Omental fat pad (tissue), 4 donors: ENCODE results near the gene AGMO. TPM values are rescaled to one million over a fixed set of nuclear protein-coding genes. Genes with fewer than 3 reads are reported as not detected.

Experiments
- ATAC-seq: fragments of 150-250 bp; one replicate; pipeline ENCODE4 v1.9.1; 2016; ENCODE audit warnings: mild to moderate bottlenecking, moderate library complexity; ENCODE audit not compliant: low FRiP score
- DNase-seq: peaks from one replicate; pipeline ENCODE4 v3.0.0-alpha.2; 2019; ENCODE audit warnings: low spot score
- total RNA-seq, 4 donors: library from RNA; depleted of rRNA; stranded (reverse); fragments of >200 nt; gene quantifications; one replicate each; pipeline ENCODE4 v1.1.0, GENCODE V29; 2016
- TF ChIP-seq, protein P1 (sequence below), 3 donors: fragments of 450-650 bp; IDR thresholded peaks; one replicate each; pipeline ENCODE4 v1.5.1; 2016 to 2017; ENCODE audit warnings: antibody characterized with exemption in 3 of 3, mild to moderate bottlenecking in 3 of 3, moderate library complexity in 2 of 3

The AGMO gene
- total RNA-seq, 4 donors from 2014 or later: 2.2 to 21.1 (median 3.9) TPM

DNA sequence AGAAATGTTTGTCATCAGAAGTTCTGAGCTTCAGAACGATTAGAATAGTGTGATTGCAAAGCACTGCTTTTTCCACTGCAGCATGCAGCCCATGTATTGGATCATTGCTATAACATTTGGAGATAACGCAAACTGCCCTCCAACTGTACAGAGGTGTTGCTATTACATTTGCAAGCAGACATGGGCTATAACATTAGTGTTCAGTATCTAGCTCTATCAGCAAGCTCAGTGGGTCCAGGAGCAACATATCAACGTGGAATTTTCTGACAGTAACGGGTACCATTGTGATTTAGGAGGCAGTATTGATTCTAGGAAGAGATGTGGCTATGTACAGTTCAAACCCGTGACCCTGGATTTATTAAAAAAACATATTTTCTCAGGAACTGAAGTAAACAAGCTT is 75.8 kb downstream of the AGMO start:
- TF ChIP-seq, protein P1, sequence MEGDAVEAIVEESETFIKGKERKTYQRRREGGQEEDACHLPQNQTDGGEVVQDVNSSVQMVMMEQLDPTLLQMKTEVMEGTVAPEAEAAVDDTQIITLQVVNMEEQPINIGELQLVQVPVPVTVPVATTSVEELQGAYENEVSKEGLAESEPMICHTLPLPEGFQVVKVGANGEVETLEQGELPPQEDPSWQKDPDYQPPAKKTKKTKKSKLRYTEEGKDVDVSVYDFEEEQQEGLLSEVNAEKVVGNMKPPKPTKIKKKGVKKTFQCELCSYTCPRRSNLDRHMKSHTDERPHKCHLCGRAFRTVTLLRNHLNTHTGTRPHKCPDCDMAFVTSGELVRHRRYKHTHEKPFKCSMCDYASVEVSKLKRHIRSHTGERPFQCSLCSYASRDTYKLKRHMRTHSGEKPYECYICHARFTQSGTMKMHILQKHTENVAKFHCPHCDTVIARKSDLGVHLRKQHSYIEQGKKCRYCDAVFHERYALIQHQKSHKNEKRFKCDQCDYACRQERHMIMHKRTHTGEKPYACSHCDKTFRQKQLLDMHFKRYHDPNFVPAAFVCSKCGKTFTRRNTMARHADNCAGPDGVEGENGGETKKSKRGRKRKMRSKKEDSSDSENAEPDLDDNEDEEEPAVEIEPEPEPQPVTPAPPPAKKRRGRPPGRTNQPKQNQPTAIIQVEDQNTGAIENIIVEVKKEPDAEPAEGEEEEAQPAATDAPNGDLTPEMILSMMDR (IDR thresholded peaks at IDR 0.05): no peak
- DNase-seq (no peak), ATAC-seq (no peak)

DNA sequence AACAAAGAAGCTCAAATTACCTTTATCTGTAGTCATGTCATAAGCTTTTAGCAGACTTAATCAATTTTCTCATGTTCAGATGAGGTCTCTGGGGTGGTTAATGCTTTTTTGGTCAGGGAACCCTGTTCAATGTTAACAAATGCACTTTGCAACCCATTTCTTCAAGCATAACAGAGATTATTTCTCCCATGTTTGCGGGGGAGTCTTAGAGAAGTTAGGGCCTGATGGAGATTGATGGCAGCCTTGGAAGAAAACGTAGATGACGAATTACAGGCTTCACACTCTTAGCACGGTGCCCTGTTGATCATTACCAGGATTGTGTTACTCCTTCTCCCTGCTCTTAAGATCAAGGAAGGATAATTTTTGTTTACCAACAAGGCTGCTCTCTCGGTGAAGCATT is 76.4 kb downstream of the AGMO start:
- ATAC-seq: no peak
- DNase-seq: no peak
- TF ChIP-seq, protein P1 (IDR thresholded peaks at IDR 0.05): no peak

DNA sequence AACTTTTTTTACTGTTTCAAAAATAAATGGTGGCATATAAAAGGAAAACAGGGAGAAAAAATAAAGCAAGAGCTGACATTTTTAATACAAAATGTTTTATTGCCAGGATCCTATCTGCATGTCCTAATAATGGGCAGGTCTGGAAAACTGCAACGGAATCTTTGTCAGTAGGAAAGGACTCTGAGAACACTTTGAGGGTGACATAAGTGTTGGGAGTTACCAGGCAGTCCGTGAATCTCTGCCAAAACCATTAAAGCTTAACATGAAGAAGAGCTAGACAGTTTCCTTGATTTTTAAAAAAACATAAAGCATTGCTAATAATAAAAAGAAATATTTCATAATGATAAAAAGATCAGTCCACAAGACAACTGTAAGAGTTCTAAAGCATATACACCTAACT is 80.7 kb downstream of the AGMO start:
- TF ChIP-seq, protein P1 (IDR thresholded peaks at IDR 0.05): no peak
- ATAC-seq: no peak
- DNase-seq: no peak

DNA sequence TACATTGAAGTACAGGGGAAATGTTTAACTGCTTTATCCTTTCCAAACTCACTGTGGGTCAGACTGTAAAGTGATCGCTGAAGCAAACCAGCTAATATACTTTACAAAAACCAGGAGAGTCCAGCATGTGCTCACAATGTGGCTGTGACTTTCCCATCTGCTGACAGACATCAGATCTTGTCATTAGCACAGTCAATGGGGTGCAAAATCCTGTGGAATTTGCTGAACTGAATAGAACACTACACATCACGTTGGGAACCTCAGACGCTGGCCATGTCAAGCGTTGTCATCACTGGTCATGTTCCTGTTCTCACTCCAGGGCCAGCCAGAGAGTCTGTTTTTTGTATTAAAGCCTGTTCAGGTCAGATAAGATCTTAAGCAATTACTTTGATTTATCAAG is 83.4 kb downstream of the AGMO start:
- DNase-seq: no peak
- no peak for ATAC-seq
- TF ChIP-seq, protein P1 (IDR thresholded peaks at IDR 0.05): no peak

DNA sequence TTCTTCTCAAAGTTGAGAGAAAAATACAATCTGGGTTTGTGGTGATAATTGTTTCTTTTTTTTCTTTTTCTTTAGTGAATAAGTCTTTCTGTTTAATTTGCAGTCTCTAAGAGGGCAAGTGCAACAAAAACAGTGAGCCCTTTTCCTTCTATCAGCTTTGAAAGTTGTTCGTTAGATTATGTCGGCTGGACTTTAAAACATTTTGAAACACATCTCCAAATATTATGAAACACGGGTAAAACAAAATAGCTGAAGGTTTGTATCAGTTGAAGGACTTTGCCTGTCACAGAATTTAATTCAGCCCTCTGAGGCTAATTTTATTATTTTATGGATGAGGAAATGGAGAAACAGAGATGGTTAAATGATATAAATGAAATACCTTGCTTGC is 85.3 kb downstream of the AGMO start:
- DNase-seq: no peak
- TF ChIP-seq, protein P1 (IDR thresholded peaks at IDR 0.05): no peak
- ATAC-seq: no peak

DNA sequence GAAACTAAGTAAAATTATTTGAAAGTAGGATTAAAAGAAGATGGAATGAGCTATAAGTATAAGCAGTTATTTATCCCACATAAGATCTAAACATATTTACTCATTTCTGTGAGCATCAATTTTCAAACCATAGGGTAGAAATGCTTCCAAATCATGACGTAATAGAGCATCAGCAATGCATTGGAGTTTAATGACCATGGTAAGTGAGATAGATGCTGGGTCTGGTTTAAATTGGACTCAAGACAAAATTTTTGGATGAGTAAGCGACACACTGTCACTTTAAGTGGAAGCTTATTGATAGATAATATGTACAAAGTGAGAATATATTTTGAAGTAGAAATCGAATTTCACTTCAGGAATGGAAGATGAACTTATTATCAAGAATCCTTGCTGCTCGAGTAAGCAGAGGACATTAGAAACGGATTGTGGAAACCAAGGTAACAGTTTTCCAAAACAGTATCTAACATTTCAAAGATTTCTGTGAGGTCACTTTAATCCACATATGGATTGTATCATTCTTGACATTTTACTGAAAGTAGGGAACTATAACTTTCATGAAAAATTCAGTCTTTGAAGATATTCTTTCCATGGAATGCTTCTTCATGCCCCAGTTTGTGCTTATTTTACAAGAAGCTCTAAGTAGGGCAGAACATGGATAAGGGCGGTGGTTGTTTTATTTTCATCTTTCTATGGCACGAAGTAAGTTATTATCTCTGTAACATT is 85.8 kb downstream of the AGMO start:
- no peak for ATAC-seq
- no peak for DNase-seq
- TF ChIP-seq, protein P1 (IDR thresholded peaks at IDR 0.05): no peak

DNA sequence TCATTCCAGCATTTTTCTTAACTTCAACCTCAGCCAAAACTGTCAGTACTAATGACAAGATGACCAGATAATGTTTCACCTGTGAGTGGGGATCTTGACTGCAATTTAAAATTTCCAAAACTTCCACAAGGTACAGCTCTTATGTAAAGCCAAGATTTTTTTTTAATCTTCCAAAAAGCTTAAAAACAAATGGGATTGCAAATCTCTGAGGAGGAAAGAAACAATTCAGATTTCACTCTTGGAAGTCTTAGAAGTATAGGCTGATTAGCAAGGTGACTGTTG is 90.2 kb downstream of the AGMO start:
- TF ChIP-seq, protein P1 (IDR thresholded peaks at IDR 0.05): no peak
- DNase-seq (no peak), ATAC-seq (no peak)
